Vein endothelial cell (primary cell): ENCODE data around the gene CERS5. TPM values are rescaled to one million over a fixed set of nuclear protein-coding genes. Genes with fewer than 3 reads are reported as not detected.

Source experiments
- total RNA-seq: library from RNA; depleted of rRNA; stranded (reverse); fragments of >200 nt; gene quantifications from 2 replicates; pipeline ENCODE4 v1.2.3, GENCODE V29; 2012

CERS5 gene, protein sequence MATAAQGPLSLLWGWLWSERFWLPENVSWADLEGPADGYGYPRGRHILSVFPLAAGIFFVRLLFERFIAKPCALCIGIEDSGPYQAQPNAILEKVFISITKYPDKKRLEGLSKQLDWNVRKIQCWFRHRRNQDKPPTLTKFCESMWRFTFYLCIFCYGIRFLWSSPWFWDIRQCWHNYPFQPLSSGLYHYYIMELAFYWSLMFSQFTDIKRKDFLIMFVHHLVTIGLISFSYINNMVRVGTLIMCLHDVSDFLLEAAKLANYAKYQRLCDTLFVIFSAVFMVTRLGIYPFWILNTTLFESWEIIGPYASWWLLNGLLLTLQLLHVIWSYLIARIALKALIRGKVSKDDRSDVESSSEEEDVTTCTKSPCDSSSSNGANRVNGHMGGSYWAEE
- total RNA-seq: 27.8 and 35.1 TPM in 2 replicates

DNA sequence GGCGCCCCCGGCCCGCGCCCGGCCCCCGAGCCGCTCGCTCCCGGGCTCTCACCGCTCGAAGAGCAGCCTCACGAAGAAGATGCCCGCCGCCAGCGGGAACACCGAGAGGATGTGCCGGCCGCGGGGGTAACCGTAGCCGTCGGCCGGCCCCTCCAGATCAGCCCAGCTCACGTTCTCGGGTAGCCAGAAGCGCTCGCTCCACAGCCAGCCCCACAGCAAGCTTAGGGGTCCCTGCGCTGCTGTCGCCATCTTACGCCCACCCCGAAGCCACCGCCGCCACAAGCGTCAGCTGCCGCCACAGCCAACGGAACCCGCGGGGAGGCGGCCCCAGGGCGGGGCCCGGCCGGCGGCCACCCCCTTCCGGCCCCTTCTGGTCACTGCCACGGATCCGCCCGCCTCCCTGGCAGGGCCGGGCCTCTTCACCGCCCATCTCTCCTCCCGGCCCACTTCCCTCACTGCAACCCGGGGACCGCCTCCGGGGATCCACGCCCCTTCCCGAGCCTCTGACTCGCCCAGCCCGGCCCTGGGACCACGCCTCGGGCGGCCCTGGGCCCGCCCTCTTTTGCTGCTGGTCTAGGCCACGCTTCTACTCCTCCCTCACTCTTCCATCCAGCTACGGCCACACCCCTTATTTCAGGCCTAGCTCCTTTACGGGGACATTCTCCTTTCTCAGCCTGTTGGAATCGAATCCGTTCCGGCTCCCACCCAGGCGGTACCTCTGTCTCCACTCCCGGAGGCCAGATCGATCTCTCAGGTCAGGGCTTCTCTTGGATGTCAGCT is at the start of gene CERS5:
Gene CERS5, minus strand, starts transcription at position 321 of the 780 bp plus-strand sequence. Its CDS starts 72 bp downstream, at position 249.

DNA sequence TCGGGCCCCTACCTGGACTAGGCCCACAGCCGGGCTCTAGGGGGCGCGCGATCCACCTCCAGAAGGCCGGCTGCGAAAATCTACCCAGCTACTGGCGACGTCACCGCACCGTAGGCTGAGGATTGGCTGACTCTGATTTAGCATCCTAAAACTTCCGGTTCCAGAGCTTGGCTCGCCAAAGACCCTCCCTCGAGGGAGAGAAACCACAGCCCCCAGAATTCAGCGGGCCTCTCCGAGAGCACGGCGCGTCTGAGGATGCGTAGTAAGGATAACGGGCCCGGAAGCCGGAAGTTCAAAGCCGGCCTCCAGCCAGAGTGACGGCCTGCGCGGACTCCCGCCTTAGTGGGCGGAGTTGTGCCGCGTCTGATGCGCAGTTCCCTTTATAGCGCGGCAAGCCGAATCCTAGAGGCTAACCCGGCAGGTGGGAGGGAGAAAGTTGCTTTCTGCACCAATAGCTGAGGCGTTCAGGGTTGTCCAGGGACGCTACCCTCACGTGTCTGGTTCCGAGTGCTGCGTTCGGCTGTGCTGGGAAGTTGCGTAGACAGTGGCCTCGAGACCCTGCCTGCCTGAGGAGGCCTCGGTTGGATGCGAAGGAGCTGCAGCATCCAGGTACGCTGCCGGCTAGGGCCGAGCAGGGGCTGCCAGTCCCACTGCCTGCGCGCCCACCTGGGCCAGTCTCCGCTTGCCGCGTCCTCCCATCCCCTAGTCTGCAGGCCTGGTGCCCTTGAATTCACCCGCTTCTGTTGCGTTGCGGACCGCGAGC is 55.3 kb downstream of the CERS5 start, which contains the start of gene COX14:
Gene COX14, plus strand, starts transcription at position 544 of the 763 bp plus-strand sequence. CDS start 7,808 bp downstream, outside the sequence.

DNA sequence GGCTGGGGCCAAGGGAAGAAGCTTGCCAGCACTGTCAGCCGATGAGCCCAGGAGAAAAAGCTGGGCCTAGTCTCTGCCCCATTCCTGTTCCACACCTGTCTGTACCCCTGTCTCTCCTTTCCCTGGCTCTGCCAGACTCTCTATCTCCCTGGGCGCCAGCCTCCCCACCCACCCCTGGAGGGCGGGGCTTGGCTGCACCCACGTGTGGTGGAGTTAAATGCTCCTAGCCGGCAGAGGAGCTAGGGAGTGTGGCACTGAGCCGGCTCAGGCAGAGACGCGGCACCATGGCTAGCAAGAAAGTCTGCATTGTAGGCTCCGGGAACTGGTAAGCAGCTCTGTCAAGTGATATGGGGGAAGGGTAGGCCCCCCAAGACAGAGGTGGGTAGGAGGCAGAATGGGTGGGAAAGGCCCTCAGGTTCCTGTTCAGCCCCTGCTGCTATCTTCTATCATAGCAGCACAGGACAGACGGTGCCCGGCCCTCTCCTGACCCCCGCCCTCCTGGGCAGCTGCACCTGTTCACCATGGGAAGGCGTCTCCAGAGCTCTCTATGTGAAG is 63.3 kb downstream of the CERS5 start, which contains the start of gene GPD1:
Gene GPD1, plus strand, starts transcription at position 242 of the 555 bp plus-strand sequence. Its CDS starts 43 bp downstream, at position 285.

DNA sequence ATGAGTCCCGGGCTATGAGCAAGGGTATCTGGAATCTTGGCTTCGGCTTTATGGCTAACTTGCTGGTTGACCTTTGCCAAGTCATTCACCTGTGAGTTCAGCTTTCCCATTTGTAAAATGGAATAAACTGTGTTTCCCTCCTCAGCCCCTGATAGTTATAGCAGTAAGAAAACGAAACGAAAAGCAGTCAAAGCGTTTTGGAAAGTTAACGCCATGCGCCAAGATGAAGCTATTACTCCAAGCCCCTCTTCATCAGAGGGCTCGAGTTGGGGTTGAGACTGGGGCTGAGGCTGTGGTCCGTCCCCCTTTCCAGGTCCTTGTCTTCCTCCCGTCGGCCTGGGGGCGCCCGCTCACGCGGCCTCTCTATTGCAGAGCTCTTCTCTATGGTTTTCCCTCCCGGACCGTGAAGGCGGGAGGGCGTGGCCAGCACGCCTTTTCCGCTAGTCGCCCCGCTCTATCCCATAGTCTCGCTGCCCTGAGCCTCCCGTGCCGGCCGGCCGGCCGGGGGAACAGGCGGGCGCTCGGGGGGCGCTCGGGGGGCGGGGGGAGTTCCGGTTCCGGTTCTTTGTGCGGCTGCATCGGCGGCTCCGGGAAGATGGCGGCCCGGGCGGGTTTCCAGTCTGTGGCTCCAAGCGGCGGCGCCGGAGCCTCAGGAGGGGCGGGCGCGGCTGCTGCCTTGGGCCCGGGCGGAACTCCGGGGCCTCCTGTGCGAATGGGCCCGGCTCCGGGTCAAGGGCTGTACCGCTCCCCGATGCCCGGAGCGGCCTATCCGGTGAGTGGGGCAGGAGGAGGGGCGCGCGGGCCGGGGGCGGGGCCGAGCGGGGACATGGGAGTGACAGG is 82.2 kb downstream of the CERS5 start, which contains the start of gene SMARCD1:
Gene SMARCD1, plus strand, starts transcription at position 568 of the 840 bp plus-strand sequence. Its CDS starts 28 bp downstream, at position 596.

Other genes starting within 250 kb of the CERS5 start
- gene AQP2, start 216.6 kb downstream of the CERS5 start, total RNA-seq: not detected in 2 replicates
- gene AQP5, start 205.5 kb downstream of the CERS5 start, total RNA-seq: 0.29 TPM in 1 of 2 replicates, not detected in the other
- not detected in 2 replicates for gene AQP6, start 194.4 kb downstream of the CERS5 start, total RNA-seq
- gene RACGAP1, start 141.9 kb downstream of the CERS5 start, total RNA-seq: 26.5 and 36.1 TPM in 2 replicates
- under 0.01 TPM in 1 of 2 replicates, not detected in the other for gene ASIC1, start 109.8 kb downstream of the CERS5 start, total RNA-seq
- gene SMARCD1, start 82.0 kb downstream of the CERS5 start, total RNA-seq: 115 and 125 TPM in 2 replicates
- gene GPD1, start 63.4 kb downstream of the CERS5 start, total RNA-seq: under 0.01 TPM in 1 of 2 replicates, not detected in the other
- 26.8 and 29.4 TPM in 2 replicates for gene COX14, start 55.1 kb downstream of the CERS5 start, total RNA-seq
- 128 and 139 TPM in 2 replicates for gene LIMA1, start 116.2 kb upstream of the CERS5 start, total RNA-seq
- not detected in 2 replicates for gene FAM186A, start 229.2 kb upstream of the CERS5 start, total RNA-seq
- 48.3 and 50.3 TPM in 2 replicates for gene LARP4, start 233.5 kb upstream of the CERS5 start, total RNA-seq